Measurements from ENCODE around the gene CRLF1. TPM values are rescaled to one million over a fixed set of nuclear protein-coding genes. Genes with fewer than 3 reads are reported as not detected.

CRLF1 gene
- polyA plus RNA-seq, 1 experiment, result 5.6 TPM

DNA sequence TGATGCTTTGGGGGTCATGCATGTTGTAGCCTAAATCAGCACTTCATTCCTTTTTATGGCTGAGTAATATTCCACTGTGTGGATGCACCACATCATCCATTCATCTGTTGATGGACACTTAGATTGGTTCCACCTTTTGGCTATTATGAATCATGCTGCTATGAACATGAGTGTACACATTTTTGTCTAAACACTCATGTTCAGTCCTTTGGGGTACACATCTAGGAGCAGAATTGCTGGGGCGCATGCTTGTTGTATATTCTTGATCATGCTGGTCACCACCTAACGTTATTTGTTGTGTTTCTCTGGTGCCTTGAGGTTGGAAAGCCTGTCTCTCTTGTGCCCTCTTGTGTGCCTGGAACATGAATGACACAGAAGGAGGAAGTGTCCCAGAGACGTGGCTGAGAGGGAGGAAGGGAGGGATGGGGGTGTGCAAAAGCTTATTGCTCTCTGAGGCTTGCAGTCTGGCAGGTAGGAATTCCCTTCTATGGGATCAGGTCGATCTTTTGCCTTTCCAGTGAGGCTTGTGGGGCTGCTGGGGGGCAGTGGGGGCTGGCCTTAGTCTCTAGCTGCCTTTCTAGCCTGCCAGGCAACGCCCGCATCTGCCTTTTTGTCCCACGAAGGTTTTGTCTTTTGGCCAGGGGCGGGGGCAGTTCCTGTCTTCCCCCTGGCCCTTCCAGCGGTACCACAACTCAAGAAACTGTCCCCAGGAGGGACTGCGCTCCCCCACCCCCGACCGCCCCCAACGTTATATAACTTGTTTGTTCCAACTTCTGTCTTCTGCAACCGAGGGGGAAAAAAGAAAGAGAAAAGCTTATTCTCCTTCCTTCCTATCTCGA is 37.8 kb upstream of the CRLF1 start:
- Histone ChIP-seq H3K36me3 (ENCODE audit: control insufficient read depth, insufficient read depth, low read length) (no peaks in the 10 kb centered on the region), H3K4me3 (ENCODE audit: low read depth, low read length) (no peak overlapping the region), H3K27me3 (ENCODE audit: control insufficient read depth, insufficient read depth, low read length) (no peaks in the 10 kb centered on the region)
- TF ChIP-seq, protein P1, sequence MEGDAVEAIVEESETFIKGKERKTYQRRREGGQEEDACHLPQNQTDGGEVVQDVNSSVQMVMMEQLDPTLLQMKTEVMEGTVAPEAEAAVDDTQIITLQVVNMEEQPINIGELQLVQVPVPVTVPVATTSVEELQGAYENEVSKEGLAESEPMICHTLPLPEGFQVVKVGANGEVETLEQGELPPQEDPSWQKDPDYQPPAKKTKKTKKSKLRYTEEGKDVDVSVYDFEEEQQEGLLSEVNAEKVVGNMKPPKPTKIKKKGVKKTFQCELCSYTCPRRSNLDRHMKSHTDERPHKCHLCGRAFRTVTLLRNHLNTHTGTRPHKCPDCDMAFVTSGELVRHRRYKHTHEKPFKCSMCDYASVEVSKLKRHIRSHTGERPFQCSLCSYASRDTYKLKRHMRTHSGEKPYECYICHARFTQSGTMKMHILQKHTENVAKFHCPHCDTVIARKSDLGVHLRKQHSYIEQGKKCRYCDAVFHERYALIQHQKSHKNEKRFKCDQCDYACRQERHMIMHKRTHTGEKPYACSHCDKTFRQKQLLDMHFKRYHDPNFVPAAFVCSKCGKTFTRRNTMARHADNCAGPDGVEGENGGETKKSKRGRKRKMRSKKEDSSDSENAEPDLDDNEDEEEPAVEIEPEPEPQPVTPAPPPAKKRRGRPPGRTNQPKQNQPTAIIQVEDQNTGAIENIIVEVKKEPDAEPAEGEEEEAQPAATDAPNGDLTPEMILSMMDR (IDR thresholded peaks at IDR 0.05; ENCODE audit: insufficient read depth, low read depth, low read length), result no peak
- ChIA-PET CTCF (no interaction called here), POLR2A (no interaction called here)
- DNase-seq (ENCODE audit: low read depth), result no peak

DNA sequence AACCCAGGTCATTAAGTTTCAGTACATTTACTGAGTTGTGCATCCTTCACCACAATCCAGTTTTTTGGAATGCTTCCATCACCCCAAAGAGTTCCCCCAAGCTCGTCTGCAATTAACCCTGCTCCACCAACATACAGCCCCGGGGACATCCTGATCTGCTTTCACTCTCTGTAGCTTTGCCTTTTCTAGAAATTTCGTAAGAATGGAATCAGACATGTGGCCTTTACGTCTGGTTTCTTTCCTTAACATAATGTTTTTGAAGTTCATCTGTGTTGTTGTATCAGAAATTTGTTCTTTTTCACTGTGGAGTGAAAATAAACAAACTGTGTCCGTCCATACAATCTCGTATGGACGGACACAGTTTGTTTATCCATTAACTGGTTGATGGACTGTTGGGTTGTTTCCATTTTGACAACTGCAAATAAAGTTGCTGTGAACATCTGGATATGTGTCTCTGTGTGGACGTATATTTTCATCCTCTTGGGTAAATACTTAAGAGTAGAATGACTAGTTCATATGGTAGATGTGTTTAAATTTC is 33.2 kb upstream of the CRLF1 start:
- H3K4me3 ChIP-seq (ENCODE audit: low read depth, low read length), result no peak overlapping the region
- CTCF ChIA-PET, result interaction anchor here (1.8 kb wide), 1 partner anchor 9 kb away, joined by 5 read pairs; no protein-coding TSS in a partner anchor
- DNase-seq (ENCODE audit: low read depth), result no peak
- POLR2A ChIA-PET, result no interaction called here
- H3K27me3 ChIP-seq (ENCODE audit: control insufficient read depth, insufficient read depth, low read length), result no peaks in the 10 kb centered on the region
- TF ChIP-seq, protein P1 (IDR thresholded peaks at IDR 0.05; ENCODE audit: insufficient read depth, low read depth, low read length), result no peak
- no peaks in the 10 kb centered on the region for H3K36me3 ChIP-seq (ENCODE audit: control insufficient read depth, insufficient read depth, low read length)

DNA sequence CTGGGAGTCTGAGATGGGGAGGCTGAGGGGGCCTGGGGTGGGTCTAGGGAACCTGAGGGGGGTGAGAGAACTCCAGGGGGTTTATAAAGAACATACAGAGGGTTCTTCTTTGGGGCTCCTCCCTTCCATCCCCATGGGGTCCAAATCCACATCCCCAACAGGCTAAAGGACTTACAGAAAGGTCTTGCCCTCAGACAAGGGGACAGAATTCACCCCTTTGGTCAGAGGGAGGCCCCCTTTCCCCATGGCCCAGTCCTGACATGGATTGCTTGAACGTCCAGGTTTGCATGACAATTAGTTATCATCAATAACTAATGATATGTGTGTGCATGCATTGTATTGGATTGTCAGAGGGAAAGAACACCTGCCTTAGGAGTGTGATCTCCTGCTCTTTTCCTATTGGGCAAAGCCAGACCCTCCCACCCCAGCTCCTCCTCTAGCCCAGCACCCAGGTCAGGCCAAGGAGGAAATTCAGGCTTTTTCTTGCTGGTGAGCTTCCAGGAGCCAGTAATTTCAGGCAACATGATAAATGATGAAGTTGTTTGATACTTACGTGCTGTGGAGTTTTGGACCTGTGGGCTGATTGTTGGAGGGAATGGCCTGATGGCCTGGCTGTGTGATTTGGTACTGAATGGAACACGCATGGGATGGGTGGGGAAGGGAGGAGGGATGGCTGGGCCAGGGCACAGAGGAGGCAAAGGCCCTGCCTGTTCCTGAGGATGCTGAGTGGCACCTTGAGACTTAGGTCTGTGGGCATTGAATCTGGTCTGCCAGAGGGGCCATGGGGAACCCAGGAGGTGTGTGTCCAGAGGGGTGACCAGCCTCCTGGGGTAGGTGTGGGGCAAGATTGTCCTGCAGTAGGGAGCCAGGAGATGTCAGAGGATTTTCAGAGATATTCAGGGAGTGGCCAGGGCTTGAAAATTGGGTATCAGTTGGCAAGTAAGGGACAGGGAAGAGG is 31.4 kb upstream of the CRLF1 start:
- Histone ChIP-seq H3K27me3 (ENCODE audit: control insufficient read depth, insufficient read depth, low read length) (no peaks in the 10 kb centered on the region), H3K4me3 (ENCODE audit: low read depth, low read length) (peak overlapping the region; percentile 91), H3K36me3 (ENCODE audit: control insufficient read depth, insufficient read depth, low read length) (no peaks in the 10 kb centered on the region)
- DNase-seq (ENCODE audit: low read depth), result no peak
- ChIA-PET POLR2A (no interaction called here), CTCF (no interaction called here)
- TF ChIP-seq, protein P1 (IDR thresholded peaks at IDR 0.05; ENCODE audit: insufficient read depth, low read depth, low read length), result no peak

DNA sequence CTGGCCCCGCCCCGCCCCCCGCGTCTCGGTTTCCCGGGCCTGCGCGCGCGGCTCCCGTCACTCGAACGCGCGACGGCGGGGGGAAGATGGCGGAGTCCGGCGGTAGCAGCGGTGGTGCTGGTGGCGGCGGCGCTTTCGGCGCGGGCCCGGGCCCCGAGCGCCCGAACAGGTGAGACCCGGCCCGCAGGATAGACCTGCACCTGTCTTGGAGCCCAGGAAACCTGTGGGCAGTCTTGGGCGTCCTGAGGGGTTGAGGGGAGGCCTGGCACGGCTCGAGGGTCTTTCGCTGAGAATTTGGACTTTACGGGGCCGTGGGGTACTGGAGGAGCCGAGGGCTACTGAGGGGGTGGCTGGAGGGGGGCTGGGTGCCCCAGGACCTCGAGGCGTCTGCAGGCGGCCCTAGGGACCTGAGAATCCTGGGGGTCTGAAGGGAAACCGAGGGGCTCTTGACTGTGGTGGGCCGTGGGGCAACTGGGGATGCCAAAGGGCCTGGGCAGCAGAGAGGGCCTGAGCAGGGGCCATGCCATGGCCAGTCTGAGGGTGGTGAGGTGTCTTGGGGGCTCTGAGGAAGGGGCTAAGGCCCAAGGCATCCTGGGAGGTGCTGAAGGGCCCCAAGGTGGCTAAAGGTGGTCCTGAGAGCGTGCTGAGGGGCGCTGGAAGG is 30.5 kb upstream of the CRLF1 start, which contains the start of gene KLHL26:
TSS of gene KLHL26 (plus strand) at position 60 of the 661 bp plus-strand sequence. CDS start at position 87, 27 bp downstream.
- TF ChIP-seq, protein P1 (IDR thresholded peaks at IDR 0.05; ENCODE audit: insufficient read depth, low read depth, low read length), result no peak
- CTCF ChIA-PET, result no interaction called here
- H3K4me3 ChIP-seq (ENCODE audit: low read depth, low read length), result peak within 1 kb of the TSS; percentile 91
- no peaks in the 10 kb centered on the region for H3K36me3 ChIP-seq (ENCODE audit: control insufficient read depth, insufficient read depth, low read length)
- no peaks in the 10 kb centered on the region for H3K27me3 ChIP-seq (ENCODE audit: control insufficient read depth, insufficient read depth, low read length)
- POLR2A ChIA-PET, result no interaction called here
- DNase-seq (ENCODE audit: low read depth), result no peak
